ENCODE results near the gene ITPA. TPM values are rescaled to one million over a fixed set of nuclear protein-coding genes. Genes with fewer than 3 reads are reported as not detected.
A peak's percentile ranks its signal among the peaks of the same experiment; 100 is the strongest.

The ITPA gene
- total RNA-seq, 1 experiment from 2014 or later: 104 TPM

DNA sequence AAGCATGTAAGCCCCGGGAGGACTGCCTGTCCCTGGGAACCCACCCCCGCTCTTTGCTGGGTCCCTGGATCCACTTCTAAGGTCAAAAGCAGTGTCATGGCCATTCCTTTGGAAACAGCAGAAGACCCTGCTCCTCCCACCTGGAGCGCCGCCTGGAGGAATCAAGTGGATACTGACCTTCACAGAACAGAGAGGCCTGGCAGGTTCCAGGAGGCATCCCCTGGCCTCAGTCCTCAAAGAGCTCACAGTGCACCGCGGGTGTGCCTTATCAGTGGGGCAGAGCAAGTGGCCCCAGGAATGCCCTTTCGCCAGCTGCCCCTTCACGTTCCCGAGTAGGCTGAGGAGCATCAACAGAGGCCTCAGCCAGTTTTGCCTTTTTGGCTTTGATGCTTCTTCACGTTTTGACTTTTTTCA lies 40.8 kb downstream of the ITPA start:
- POLR2A ChIA-PET: interaction anchor here (0.5 to 3.8 kb wide), 3 partner anchors 11 to 576 kb away, joined by 3 to 25 read pairs (median 4); partner anchors contain the start of gene SLC4A11
- Mint-ChIP-seq H3K27ac (no peak overlapping the region), H3K36me3 (no peaks in the 10 kb centered on the region), H3K4me1 (peaks cover 16% of the 10 kb centered on the region), H3K27me3 (ENCODE audit: low read depth) (peaks cover 35% of the 10 kb centered on the region), H3K4me3 (peak overlapping the region; percentile 60), H3K9me3 (no peaks in the 10 kb centered on the region)
- DNase-seq (ENCODE audit: low spot score) (peak; percentile 87), ATAC-seq (peak; percentile 92)
- CTCF ChIA-PET: interaction anchor here (0.5 to 8.8 kb wide), 53 partner anchors 8 to 490 kb away, joined by 3 to 92 read pairs (median 4); partner anchors contain the start of genes FASTKD5, ITPA, SLC4A11 and UBOX5
- peak; percentile 27; the same call in 1 of the 2 replicates for TF ChIP-seq GABPB1 (CRISPR knock-in tag; IDR thresholded peaks at IDR 0.05)
- TF ChIP-seq SP1 (CRISPR knock-in tag; conservative IDR thresholded peaks at IDR 0.05): peak; percentile 47; the same call in 1 of the 2 replicates
- 0 out of 2 replicates have a peak, but pooled peaks have one; percentile 40 for TF ChIP-seq ETV6 (CRISPR knock-in tag; IDR thresholded peaks at IDR 0.05)
- TF ChIP-seq TP53 (CRISPR knock-in tag; IDR thresholded peaks at IDR 0.05): no peak
- TF ChIP-seq, protein P1, sequence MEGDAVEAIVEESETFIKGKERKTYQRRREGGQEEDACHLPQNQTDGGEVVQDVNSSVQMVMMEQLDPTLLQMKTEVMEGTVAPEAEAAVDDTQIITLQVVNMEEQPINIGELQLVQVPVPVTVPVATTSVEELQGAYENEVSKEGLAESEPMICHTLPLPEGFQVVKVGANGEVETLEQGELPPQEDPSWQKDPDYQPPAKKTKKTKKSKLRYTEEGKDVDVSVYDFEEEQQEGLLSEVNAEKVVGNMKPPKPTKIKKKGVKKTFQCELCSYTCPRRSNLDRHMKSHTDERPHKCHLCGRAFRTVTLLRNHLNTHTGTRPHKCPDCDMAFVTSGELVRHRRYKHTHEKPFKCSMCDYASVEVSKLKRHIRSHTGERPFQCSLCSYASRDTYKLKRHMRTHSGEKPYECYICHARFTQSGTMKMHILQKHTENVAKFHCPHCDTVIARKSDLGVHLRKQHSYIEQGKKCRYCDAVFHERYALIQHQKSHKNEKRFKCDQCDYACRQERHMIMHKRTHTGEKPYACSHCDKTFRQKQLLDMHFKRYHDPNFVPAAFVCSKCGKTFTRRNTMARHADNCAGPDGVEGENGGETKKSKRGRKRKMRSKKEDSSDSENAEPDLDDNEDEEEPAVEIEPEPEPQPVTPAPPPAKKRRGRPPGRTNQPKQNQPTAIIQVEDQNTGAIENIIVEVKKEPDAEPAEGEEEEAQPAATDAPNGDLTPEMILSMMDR (IDR thresholded peaks at IDR 0.05): peak; percentile 73

DNA sequence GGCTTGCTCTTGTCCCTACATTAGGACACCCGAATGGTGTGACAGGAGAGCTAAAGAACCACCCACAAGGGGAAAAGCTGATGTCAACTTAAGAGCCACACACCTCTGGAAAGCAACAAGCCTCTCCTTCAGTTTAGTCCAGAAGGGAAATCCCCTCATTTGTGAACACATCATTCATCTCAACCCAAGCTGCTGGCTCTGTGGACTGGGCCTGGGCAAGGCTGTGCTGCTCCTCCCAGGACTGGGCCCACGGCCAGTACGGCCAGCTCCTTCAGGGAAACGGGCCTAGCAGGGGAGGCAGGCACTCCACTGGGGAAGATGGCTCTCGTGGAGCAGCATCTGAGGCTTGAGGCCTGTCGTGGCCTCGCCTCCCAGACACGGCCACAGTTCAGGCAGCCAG lies 42.5 kb downstream of the ITPA start:
- no peak overlapping the region for H3K27ac Mint-ChIP-seq
- CTCF ChIA-PET: interaction anchor here (0.8 to 8.8 kb wide), 6 partner anchors 9 to 65 kb away, joined by 3 to 92 read pairs (median 4); partner anchors contain the start of gene SLC4A11
- H3K4me3 Mint-ChIP-seq: no peak overlapping the region
- peaks cover 16% of the 10 kb centered on the region for H3K4me1 Mint-ChIP-seq
- H3K9me3 Mint-ChIP-seq: no peaks in the 10 kb centered on the region
- ATAC-seq: no peak
- no peaks in the 10 kb centered on the region for H3K36me3 Mint-ChIP-seq
- POLR2A ChIA-PET: no interaction called here
- H3K27me3 Mint-ChIP-seq (ENCODE audit: low read depth): peaks cover 31% of the 10 kb centered on the region
- TF ChIP-seq OVOL2 (CRISPR knock-in tag; IDR thresholded peaks at IDR 0.05; ENCODE audit: borderline replicate concordance) (no peak), CREB1 (CRISPR knock-in tag; IDR thresholded peaks at IDR 0.05) (no peak)
- DNase-seq (ENCODE audit: low spot score): no peak

DNA sequence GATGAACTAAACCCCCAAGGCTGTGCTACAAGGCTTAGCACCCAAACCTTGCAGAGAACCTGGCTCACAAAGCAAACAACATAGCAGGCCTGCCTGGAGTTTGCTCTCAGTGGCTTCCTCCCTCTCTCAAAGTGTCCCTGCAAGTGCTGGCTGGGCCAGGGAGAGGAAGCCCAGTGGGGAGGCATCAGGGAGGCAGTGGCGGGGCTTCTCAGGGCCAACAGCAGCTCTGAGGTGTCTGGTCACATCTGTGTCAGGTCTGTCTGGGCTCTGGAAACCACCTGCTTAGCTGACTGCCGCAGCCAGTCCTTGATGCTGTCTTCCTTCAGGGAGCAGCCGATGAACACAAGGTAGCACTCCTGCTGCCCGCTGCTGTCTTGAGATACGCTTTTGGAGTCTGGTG lies 46.4 kb downstream of the ITPA start:
- H3K36me3 Mint-ChIP-seq: no peaks in the 10 kb centered on the region
- H3K27ac Mint-ChIP-seq: no peak overlapping the region
- ChIA-PET CTCF (interaction anchor here (0.9 to 1.4 kb wide), 2 partner anchors 37 to 137 kb away, joined by 3 read pairs; no protein-coding TSS in a partner anchor), POLR2A (no interaction called here)
- no peak overlapping the region for H3K4me3 Mint-ChIP-seq
- no peaks in the 10 kb centered on the region for H3K4me1 Mint-ChIP-seq
- H3K9me3 Mint-ChIP-seq: no peaks in the 10 kb centered on the region
- DNase-seq (ENCODE audit: low spot score) (no peak), ATAC-seq (no peak)
- H3K27me3 Mint-ChIP-seq (ENCODE audit: low read depth): no peaks in the 10 kb centered on the region
- TF ChIP-seq, protein P2, sequence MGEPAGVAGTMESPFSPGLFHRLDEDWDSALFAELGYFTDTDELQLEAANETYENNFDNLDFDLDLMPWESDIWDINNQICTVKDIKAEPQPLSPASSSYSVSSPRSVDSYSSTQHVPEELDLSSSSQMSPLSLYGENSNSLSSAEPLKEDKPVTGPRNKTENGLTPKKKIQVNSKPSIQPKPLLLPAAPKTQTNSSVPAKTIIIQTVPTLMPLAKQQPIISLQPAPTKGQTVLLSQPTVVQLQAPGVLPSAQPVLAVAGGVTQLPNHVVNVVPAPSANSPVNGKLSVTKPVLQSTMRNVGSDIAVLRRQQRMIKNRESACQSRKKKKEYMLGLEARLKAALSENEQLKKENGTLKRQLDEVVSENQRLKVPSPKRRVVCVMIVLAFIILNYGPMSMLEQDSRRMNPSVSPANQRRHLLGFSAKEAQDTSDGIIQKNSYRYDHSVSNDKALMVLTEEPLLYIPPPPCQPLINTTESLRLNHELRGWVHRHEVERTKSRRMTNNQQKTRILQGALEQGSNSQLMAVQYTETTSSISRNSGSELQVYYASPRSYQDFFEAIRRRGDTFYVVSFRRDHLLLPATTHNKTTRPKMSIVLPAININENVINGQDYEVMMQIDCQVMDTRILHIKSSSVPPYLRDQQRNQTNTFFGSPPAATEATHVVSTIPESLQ (CRISPR knock-in tag; IDR thresholded peaks at IDR 0.05): no peak
- TF ChIP-seq JAZF1 (CRISPR knock-in tag; IDR thresholded peaks at IDR 0.05) (no peak), CREB1 (CRISPR knock-in tag; IDR thresholded peaks at IDR 0.05) (no peak), ELF4 (CRISPR knock-in tag; IDR thresholded peaks at IDR 0.05; ENCODE audit: low read depth) (no peak), ZNF423 (CRISPR knock-in tag; IDR thresholded peaks at IDR 0.05) (no peak), ZNF396 (CRISPR knock-in tag; IDR thresholded peaks at IDR 0.05; ENCODE audit: borderline replicate concordance) (no peak), ATF1 (CRISPR knock-in tag; IDR thresholded peaks at IDR 0.05) (no peak), KAT7 (CRISPR knock-in tag; IDR thresholded peaks at IDR 0.05; ENCODE audit: borderline replicate concordance) (no peak)
- TF ChIP-seq, protein P3, sequence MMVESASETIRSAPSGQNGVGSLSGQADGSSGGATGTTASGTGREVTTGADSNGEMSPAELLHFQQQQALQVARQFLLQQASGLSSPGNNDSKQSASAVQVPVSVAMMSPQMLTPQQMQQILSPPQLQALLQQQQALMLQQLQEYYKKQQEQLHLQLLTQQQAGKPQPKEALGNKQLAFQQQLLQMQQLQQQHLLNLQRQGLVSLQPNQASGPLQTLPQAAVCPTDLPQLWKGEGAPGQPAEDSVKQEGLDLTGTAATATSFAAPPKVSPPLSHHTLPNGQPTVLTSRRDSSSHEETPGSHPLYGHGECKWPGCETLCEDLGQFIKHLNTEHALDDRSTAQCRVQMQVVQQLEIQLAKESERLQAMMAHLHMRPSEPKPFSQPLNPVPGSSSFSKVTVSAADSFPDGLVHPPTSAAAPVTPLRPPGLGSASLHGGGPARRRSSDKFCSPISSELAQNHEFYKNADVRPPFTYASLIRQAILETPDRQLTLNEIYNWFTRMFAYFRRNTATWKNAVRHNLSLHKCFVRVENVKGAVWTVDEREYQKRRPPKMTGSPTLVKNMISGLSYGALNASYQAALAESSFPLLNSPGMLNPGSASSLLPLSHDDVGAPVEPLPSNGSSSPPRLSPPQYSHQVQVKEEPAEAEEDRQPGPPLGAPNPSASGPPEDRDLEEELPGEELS (CRISPR knock-in tag; IDR thresholded peaks at IDR 0.05): no peak
- TF ChIP-seq, protein P4, sequence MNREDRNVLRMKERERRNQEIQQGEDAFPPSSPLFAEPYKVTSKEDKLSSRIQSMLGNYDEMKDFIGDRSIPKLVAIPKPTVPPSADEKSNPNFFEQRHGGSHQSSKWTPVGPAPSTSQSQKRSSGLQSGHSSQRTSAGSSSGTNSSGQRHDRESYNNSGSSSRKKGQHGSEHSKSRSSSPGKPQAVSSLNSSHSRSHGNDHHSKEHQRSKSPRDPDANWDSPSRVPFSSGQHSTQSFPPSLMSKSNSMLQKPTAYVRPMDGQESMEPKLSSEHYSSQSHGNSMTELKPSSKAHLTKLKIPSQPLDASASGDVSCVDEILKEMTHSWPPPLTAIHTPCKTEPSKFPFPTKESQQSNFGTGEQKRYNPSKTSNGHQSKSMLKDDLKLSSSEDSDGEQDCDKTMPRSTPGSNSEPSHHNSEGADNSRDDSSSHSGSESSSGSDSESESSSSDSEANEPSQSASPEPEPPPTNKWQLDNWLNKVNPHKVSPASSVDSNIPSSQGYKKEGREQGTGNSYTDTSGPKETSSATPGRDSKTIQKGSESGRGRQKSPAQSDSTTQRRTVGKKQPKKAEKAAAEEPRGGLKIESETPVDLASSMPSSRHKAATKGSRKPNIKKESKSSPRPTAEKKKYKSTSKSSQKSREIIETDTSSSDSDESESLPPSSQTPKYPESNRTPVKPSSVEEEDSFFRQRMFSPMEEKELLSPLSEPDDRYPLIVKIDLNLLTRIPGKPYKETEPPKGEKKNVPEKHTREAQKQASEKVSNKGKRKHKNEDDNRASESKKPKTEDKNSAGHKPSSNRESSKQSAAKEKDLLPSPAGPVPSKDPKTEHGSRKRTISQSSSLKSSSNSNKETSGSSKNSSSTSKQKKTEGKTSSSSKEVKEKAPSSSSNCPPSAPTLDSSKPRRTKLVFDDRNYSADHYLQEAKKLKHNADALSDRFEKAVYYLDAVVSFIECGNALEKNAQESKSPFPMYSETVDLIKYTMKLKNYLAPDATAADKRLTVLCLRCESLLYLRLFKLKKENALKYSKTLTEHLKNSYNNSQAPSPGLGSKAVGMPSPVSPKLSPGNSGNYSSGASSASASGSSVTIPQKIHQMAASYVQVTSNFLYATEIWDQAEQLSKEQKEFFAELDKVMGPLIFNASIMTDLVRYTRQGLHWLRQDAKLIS (CRISPR knock-in tag; IDR thresholded peaks at IDR 0.05; ENCODE audit: borderline replicate concordance): no peak
- TF ChIP-seq, protein P5, sequence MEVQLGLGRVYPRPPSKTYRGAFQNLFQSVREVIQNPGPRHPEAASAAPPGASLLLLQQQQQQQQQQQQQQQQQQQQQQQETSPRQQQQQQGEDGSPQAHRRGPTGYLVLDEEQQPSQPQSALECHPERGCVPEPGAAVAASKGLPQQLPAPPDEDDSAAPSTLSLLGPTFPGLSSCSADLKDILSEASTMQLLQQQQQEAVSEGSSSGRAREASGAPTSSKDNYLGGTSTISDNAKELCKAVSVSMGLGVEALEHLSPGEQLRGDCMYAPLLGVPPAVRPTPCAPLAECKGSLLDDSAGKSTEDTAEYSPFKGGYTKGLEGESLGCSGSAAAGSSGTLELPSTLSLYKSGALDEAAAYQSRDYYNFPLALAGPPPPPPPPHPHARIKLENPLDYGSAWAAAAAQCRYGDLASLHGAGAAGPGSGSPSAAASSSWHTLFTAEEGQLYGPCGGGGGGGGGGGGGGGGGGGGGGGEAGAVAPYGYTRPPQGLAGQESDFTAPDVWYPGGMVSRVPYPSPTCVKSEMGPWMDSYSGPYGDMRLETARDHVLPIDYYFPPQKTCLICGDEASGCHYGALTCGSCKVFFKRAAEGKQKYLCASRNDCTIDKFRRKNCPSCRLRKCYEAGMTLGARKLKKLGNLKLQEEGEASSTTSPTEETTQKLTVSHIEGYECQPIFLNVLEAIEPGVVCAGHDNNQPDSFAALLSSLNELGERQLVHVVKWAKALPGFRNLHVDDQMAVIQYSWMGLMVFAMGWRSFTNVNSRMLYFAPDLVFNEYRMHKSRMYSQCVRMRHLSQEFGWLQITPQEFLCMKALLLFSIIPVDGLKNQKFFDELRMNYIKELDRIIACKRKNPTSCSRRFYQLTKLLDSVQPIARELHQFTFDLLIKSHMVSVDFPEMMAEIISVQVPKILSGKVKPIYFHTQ (CRISPR knock-in tag; IDR thresholded peaks at IDR 0.05): no peak
- TF ChIP-seq, protein P6, sequence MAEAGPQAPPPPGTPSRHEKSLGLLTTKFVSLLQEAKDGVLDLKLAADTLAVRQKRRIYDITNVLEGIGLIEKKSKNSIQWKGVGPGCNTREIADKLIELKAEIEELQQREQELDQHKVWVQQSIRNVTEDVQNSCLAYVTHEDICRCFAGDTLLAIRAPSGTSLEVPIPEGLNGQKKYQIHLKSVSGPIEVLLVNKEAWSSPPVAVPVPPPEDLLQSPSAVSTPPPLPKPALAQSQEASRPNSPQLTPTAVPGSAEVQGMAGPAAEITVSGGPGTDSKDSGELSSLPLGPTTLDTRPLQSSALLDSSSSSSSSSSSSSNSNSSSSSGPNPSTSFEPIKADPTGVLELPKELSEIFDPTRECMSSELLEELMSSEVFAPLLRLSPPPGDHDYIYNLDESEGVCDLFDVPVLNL (CRISPR knock-in tag; IDR thresholded peaks at IDR 0.05; ENCODE audit: borderline replicate concordance, low read depth): no peak
